ENCODE data around the gene PLA2G7. TPM values are rescaled to one million over a fixed set of nuclear protein-coding genes. Genes with fewer than 3 reads are reported as not detected.

Gene PLA2G7
- total and polyA plus RNA-seq, 2 donors (not counting 1 experiment from before 2014, with no cell fraction given) = 0.04 to 1.1 TPM

GRCh38 chr6:46781478-46782378, 46.6 kb upstream of the PLA2G7 start:
- Histone ChIP-seq H3K9me3 (ENCODE audit: control extremely low read depth in 1 of 3, control insufficient read depth in 2 of 3, insufficient read depth in 1 of 3, low read length in 2 of 3) (no peaks in the 10 kb centered on the region), H3K4me2 (replicated peaks; ENCODE audit: low read depth, low read length, poor library complexity, severe bottlenecking) (no peak overlapping the region), H3K27me3 (replicated peaks in 1 of 4; ENCODE audit: control extremely low read depth in 1 of 4, control insufficient read depth in 3 of 4, insufficient read depth in 4 of 4, low read length in 3 of 4) (no peaks in the 10 kb centered on the region), H3K36me3 (replicated peaks in 1 of 2; ENCODE audit: control extremely low read depth in 1 of 2, control insufficient read depth in 1 of 2, extremely low read depth in 1 of 2, insufficient read depth in 2 of 2, low read length in 1 of 2) (no peaks in the 10 kb centered on the region), H2AFZ (ENCODE audit: insufficient read depth, low read depth, low read length, poor library complexity, severe bottlenecking) (no peak overlapping the region), H4K20me1 (ENCODE audit: control insufficient read depth, insufficient read depth, low read length, poor library complexity, severe bottlenecking) (no peaks in the 10 kb centered on the region), H3K9ac (ENCODE audit: low read length) (no peak overlapping the region), H3K79me2 (ENCODE audit: control insufficient read depth, insufficient read depth, low read length) (no peaks in the 10 kb centered on the region), H3K4me1 (ENCODE audit: control insufficient read depth in 2 of 2, insufficient read depth in 2 of 2, low read length in 2 of 2) (no peaks in the 10 kb centered on the region), H3K4me3 (ENCODE audit: control extremely low read depth in 1 of 5, extremely low read depth in 1 of 5, insufficient read depth in 1 of 5, low read depth in 2 of 5, low read length in 4 of 5) (no peak overlapping the region), H3K27ac (ENCODE audit: low read length in 2 of 2) (no peak overlapping the region)
- intact Hi-C loops (cut with micrococcal nuclease) = loop anchor here (2.0 kb wide), 1 partner anchor 561 kb away; no protein-coding TSS in a partner anchor
- ChIA-PET POLR2A (no interaction called here), CTCF (no interaction called here)
- no peak for ATAC-seq (ENCODE audit: low read depth)
- H3K4me3 Mint-ChIP-seq = no peak overlapping the region
- 94% methylated on average over 1 of the region's 6 CpGs for WGBS (ENCODE audit: insufficient coverage)
- H3K27me3 Mint-ChIP-seq = peaks cover 10% of the 10 kb centered on the region
- TF ChIP-seq EZH2 (IDR thresholded peaks at IDR 0.05; ENCODE audit: borderline replicate concordance, insufficient read depth, low read depth, low read length, poor library complexity, severe bottlenecking) = no peak
- TF ChIP-seq, protein P1, sequence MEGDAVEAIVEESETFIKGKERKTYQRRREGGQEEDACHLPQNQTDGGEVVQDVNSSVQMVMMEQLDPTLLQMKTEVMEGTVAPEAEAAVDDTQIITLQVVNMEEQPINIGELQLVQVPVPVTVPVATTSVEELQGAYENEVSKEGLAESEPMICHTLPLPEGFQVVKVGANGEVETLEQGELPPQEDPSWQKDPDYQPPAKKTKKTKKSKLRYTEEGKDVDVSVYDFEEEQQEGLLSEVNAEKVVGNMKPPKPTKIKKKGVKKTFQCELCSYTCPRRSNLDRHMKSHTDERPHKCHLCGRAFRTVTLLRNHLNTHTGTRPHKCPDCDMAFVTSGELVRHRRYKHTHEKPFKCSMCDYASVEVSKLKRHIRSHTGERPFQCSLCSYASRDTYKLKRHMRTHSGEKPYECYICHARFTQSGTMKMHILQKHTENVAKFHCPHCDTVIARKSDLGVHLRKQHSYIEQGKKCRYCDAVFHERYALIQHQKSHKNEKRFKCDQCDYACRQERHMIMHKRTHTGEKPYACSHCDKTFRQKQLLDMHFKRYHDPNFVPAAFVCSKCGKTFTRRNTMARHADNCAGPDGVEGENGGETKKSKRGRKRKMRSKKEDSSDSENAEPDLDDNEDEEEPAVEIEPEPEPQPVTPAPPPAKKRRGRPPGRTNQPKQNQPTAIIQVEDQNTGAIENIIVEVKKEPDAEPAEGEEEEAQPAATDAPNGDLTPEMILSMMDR (IDR thresholded peaks at IDR 0.05) = peak; percentile 48
- no peaks in the 10 kb centered on the region for H3K9me3 Mint-ChIP-seq (ENCODE audit: insufficient read depth)
- DNase-seq = peak; percentile 14
- H3K4me1 Mint-ChIP-seq = no peaks in the 10 kb centered on the region
- H3K27ac Mint-ChIP-seq = no peak overlapping the region

All from B cell (primary cell).